Sciatic nerve (tissue), 2 donors: ENCODE measurements around the gene ZFAND2B. TPM values are rescaled to one million over a fixed set of nuclear protein-coding genes. Genes with fewer than 3 reads are reported as not detected.

Experiments used
- ATAC-seq: fragments of 200-7000 bp; cut with Tn5 transposase; one replicate; pipeline ENCODE4 v1.9.1; 2020; ENCODE audit warnings: mild to moderate bottlenecking, moderate library complexity
- DNase-seq: peaks from one replicate; pipeline ENCODE4 v3.0.0-alpha.2; 2020; ENCODE audit warnings: low spot score
- intact Hi-C: fragments of 100-400 bp; cut with DNase I; formaldehyde crosslinking; loops from one replicate; pipeline ENCODE4 v1.14.2; 2022
- total RNA-seq: library from RNA; stranded (reverse); fragmentation: NEBNext Ultra II Directional; extraction: Animal tissue kit (Norgen Biotek cat#: 25700); gene quantifications from one replicate; pipeline ENCODE4 v1.2.1, GENCODE V29; 2021
- donor health status: DM: no; HTN: no; CAD: no.
- donor health status: DM: no; HTN: no; CAD: no.

ZFAND2B gene
- total RNA-seq, 1 donor from 2014 or later, result 40.8 TPM

DNA sequence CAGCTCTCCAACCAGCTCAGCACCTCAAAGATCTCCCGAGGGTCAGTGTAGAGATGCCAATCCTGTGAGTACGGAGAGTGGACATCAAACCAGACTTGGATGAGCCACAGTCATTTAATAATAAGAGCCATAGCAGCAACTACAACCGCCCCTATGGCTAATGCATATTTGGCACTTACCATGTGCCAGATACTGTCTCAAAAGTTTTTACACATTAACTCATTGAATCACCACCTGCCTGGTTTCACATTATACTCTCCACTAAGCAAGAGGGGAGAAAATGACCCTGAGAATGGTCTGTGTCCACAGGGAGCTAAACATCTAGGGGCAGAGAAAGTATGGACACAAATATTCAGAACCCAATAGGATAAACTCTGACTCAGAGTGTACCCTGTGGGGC lies 32.4 kb upstream of the ZFAND2B start:
- ATAC-seq, result no peak
- DNase-seq, result no peak
- intact Hi-C loops, result no loop called here

DNA sequence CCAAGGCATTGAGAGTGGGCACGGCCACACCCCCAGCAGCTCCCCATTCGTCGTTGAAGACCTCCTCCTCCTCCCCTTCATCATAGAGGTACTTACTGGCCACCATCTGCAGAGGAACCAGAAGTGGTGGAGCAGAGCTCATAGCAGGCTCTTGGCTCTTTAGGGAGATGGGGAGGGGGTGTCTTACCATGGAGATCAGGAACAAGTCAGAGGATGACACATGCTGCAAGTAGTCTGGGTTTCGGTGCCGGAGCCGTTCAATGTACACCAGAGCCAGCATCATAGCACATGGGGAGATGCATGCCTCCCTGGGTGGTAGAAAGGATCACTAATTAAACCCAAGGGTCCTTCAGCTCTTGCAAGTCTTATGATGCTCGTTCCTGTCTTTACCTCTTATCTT lies 31.8 kb upstream of the ZFAND2B start:
- intact Hi-C loops, result loop anchor here (5.0 kb wide), 1 partner anchor 42 kb away; the partner anchor contains the start of gene ABCB6
- ATAC-seq (no peak), DNase-seq (no peak)

DNA sequence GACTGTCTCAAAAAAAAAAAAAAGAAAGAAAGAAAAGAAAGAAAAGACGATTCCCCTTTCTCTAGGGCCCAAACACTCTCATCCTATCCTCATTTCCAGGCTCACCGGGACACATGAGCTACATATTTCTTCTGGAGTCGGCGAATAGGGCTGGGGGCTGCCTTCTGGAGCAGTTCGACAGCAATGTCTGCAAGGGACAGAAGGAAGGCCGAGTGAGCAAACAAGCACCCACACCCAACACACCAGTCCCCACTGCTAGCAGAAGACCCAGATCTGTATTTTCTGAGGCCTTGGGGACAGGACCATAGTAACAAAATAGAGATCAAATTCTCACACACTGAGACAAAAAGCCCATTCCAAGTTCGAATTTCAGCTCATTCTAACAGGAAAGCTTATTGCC lies 31.1 kb upstream of the ZFAND2B start:
- no peak for DNase-seq
- ATAC-seq, result no peak
- intact Hi-C loops, result loop anchor here (5.0 kb wide), 1 partner anchor 42 kb away; the partner anchor contains the start of gene ABCB6

DNA sequence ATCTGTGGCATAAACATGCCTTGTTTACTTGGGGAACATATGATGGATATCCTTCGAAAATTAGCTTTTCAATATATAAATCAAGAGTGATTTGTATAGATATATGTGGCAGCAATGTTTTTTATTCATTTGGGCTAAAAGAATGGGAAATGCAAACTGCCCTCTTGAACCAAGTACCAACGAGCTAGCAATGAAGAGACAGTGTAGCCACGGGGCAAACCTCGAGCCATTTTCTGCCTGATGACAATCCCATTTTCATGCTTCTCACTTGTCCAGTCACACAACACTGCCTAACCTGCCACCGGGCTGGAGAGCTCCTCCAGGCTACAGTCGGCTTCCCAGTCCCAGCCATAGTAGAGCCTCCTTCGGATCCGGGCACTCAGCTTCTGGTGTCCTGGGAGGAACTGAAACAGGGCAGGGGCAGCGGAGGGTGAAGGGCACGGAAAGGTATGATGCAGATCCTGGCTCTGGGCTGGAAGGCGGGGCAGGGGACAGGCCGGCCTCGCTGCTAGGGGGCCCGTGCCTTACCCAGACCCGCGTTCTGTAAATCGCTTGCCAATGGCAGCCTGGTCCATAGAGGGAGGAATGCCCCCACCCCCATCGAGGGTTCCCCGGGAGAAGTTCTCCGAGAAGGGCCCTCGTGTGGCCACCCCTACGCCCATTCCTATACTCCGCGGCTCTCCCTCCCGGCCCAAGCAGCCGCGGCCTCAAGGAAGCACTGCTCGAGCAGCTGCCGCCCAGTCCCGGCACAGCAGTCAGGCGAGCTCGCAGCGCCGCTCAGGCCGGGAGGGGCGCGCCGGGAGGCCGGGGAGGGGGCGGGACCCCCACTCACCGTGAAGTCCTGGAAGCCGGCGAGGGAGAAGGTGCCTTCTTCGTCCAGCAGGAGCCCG lies 30.4 kb upstream of the ZFAND2B start:
- ATAC-seq, result peak; percentile 23
- intact Hi-C loops, result loop anchor here (5.0 kb wide), 1 partner anchor 41 kb away; the partner anchor contains the start of gene ABCB6
- DNase-seq, result peak; percentile 77

DNA sequence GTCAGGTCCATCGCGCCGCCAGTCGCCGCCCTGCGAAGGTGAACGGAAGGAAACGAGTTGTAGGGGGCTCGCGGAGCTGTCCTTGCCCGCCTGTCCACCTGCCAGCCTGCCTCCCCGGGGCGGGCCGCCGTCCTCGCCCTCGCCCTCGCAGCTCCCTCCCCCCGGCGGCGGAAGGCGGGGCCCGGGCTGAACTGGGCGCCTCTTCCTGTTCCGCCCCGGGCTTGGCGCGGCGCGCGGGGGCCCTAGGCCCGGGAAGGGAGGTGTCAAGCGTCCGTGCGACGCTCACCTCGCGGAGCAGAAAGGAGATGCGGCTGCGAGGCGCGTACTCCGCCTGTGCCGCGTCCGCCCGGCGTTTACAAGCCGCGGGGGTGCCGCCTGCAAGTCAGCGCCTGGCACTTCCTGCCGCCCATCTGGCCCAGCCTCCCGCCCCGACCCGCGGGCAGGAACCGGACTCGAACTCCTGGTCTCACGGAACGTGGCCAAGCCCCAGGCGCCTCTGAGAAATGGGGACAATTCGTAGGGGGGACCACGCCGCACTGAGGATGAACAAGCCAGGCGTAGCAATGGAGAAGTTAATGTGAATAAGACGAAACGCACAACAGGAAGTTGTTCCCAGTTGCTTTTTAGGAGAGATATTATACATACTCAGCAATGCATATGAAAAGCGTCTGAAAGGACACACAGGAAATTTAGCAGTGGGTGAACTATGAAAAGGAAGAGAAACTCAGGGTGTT lies 29.6 kb upstream of the ZFAND2B start, which contains the start of gene CNPPD1:
CNPPD1 (minus strand) TSS at position 108 of the 734 bp plus-strand sequence; CDS start at position 11, 97 bp downstream.
- peak; percentile 90 for ATAC-seq
- intact Hi-C loops, result loop anchor here (5.0 kb wide), 1 partner anchor 40 kb away; the partner anchor contains the start of gene ABCB6
- peak; percentile 94 for DNase-seq

DNA sequence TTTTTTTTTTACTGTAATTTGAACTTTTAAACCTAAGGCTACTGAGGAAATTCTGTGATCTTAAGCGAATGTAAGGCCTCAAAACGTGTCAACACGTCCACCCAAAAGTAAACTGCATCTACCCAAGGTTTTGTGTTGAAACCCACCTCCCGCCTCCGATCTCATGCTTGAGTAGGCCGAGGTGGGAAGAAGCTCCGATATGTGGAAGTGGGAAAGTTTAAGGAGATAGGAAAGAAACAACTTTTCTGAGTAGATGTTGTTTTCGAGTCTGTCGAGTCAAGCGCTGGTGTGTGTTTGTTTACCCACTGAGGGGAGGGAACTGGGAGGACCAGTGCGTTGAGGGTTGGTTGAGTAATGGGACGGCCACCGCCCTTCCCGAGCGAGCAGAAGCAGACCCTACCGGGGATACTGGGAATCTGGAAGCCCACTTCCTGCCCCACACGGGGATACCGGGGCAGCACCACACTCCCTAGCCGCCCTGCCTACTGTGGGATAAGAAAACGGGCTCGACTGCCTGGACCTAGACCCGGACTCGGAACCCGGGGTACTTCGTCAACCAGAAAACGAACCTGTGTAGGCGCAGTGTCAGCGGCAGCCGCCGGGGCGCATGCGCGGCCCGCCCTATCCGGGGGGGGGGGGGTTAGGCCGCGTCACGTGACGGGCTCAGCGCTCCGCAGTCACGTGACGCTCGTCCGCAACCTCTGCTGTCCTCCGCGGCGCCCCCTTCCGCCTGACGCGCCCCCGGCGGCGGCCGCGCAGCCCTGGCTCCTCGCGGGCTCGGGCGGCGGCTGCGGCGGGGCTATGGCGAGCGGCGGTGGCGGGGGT lies 28.8 kb upstream of the ZFAND2B start, which contains the start of gene RETREG2:
RETREG2 (plus strand) TSS at position 724 of the 825 bp plus-strand sequence; CDS start at position 802, 78 bp downstream.
- peak; percentile 95 for ATAC-seq
- intact Hi-C loops, result loop anchor here (5.0 kb wide), 1 partner anchor 40 kb away; the partner anchor contains the start of gene ABCB6

DNA sequence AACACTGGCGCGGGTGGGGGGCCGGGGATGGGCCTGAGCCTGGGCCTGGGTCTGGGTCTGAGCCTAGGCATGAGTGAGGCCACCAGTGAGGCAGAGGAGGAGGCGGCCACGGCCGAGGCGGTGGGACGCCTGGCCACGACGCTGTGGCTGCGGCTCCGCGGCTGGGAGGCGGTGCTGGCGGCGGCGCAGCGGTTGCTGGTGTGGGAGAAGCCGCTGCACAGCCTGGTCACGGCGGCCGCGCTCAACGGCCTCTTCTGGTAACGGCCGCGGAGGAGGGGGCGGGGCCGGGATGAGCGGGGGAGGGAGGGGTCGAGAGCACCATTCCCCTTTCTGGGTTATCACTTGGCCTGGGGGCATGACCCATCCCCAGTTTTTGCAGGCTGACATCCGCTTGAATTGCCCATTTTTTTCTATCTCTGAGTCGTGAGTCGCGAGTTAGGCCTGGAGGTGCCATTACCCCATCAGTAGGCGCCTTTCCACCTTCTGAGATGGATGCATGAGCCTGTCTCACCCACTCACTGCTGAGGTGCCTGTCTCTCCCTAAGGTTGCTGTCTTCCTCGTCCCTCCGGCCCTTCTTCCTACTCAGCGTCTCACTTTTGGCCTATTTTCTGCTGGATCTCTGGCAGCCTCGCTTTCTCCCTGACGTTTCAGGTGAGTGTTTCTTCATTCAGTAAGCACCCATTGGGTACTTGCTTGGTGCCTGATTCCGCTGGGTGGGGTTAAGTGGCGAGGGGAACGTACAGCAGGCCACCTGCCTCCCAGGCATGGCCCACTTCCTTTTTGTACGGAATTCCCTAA lies 28.0 kb upstream of the ZFAND2B start:
- intact Hi-C loops, result loop anchor here (5.0 kb wide), 1 partner anchor 39 kb away; the partner anchor contains the start of gene ABCB6
- ATAC-seq, result no peak

More for the DNA sequence above, 28.8 kb upstream of the ZFAND2B start, which contains the start of gene RETREG2:
- peak; percentile 91 for DNase-seq

DNA sequence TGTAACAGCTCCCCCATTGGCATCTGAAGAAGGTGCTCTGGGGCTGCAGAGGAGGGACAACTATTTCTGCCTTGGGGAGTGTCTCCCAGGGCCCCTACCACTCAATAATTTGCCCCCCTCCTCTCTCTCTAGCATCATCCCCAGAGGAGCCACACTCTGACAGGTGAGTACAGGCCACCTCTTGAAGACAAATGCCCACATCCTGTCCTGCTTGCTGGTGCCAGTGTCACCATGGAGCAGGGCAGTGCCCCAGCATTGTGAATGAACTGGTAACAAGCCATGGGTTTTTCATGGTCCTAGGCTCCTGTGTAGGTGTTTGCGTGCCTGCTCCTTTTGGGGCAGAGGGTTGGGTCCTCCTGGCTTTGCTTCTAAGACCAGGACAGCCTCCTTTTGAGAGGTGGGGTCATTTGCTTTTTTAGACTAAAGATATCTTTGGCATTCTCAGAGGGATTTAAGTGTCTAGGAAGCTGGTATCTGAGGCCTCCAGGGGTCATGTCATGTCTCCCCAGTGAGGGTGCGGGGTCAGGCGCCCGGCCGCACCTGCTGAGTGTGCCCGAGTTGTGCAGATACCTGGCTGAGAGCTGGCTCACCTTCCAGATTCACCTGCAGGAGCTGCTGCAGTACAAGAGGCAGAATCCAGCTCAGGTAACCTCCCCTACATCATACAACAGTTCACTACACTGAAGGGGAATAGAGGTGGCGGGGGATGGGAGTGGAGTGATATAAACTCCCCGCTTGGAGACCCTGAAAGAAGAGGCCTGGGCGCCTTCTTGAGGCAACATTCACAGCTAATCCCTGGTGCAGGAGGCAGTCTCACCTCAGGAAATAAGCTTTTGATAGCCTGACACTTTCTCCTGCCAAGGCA lies 26.7 kb upstream of the ZFAND2B start:
- no peak for ATAC-seq
- intact Hi-C loops, result loop anchor here (5.0 kb wide), 1 partner anchor 37 kb away; the partner anchor contains the start of gene ABCB6
- DNase-seq, result no peak

More for the DNA sequence above, 28.0 kb upstream of the ZFAND2B start:
- DNase-seq, result peak; percentile 80

DNA sequence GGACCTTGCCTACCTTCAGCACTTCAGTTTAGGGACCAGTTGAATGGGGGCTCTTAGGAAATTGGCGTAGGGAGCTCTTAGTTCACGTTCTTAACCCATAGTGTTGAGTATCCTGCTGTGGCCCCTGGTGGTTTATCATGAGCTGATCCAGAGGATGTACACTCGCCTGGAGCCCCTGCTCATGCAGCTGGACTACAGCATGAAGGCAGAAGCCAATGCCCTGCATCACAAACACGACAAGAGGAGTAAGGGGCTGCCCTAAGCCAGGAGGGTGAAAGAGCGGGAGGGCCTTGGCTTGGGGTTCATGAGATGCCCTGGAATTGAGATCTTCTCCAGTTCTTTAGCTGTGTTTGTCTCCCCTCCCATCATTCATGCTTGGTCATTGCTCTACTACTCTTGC lies 25.6 kb upstream of the ZFAND2B start:
- DNase-seq (no peak), ATAC-seq (no peak)
- intact Hi-C loops, result no loop called here

DNA sequence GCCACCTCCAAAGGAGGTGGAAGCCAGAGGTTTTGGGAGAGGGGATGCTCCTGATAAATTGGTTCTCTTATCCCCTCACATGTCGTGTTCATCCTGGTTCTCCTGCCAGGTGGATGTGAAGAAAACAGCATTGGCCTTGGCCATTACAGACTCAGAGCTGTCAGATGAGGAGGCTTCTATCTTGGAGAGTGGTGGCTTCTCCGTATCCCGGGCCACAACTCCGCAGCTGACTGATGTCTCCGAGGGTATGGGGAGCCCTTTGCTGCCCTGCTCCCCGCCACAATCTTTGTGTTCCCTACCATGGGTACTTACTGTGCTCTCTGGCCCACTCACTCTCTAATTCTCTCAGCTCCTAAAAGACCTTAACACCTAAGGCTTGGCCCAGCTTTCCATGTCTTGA lies 25.1 kb upstream of the ZFAND2B start:
- intact Hi-C loops, result no loop called here
- ATAC-seq (no peak), DNase-seq (no peak)

DNA sequence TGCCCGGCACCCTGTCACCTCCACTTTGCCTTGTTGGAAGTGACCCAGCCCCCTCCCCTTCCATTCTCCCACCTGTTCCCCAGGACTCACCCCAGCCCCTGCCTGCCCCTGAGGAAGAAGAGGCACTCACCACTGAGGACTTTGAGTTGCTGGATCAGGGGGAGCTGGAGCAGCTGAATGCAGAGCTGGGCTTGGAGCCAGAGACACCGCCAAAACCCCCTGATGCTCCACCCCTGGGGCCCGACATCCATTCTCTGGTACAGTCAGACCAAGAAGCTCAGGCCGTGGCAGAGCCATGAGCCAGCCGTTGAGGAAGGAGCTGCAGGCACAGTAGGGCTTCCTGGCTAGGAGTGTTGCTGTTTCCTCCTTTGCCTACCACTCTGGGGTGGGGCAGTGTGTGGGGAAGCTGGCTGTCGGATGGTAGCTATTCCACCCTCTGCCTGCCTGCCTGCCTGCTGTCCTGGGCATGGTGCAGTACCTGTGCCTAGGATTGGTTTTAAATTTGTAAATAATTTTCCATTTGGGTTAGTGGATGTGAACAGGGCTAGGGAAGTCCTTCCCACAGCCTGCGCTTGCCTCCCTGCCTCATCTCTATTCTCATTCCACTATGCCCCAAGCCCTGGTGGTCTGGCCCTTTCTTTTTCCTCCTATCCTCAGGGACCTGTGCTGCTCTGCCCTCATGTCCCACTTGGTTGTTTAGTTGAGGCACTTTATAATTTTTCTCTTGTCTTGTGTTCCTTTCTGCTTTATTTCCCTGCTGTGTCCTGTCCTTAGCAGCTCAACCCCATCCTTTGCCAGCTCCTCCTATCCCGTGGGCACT lies 24.0 kb upstream of the ZFAND2B start:
- DNase-seq, result no peak
- intact Hi-C loops, result no loop called here

DNA sequence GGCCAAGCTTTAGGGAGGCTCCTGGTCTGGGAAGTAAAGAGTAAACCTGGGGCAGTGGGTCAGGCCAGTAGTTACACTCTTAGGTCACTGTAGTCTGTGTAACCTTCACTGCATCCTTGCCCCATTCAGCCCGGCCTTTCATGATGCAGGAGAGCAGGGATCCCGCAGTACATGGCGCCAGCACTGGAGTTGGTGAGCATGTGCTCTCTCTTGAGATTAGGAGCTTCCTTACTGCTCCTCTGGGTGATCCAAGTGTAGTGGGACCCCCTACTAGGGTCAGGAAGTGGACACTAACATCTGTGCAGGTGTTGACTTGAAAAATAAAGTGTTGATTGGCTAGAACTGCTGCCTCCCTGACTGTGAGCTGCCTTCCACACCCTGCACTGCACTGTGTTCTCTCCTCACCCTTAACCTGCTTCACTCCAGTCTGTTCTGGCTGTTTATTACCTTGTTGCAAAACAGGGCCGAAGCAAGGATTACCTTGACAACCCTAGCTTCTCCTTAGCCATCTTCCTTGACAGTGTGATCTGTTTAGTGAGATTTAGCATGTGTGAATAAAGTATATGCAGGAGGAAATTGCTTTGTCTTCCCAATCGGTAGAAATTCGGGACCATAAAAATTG lies 23.3 kb upstream of the ZFAND2B start:
- DNase-seq, result no peak
- ATAC-seq, result no peak
- intact Hi-C loops, result no loop called here

More for the DNA sequence above, 24.0 kb upstream of the ZFAND2B start:
- ATAC-seq, result no peak

DNA sequence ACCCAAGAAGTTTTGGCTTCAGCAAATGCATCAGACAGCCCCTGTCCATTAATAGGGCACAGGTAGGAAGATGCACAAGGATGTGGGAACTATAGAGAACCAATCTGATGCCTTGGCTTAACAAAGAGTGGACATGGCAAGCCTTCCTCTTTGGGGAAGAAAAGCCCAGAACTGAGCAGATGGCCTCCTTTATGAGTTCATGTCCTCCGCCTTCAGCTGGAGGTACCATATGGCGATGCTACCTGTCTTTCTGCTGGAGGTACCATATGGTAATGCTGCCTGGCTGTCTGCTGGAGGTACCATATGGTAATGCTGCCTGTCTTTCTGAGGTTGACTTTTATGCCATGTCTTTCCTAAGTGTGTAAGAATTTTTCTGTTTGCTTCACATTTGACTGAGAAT lies 22.5 kb upstream of the ZFAND2B start:
- ATAC-seq, result no peak

DNA sequence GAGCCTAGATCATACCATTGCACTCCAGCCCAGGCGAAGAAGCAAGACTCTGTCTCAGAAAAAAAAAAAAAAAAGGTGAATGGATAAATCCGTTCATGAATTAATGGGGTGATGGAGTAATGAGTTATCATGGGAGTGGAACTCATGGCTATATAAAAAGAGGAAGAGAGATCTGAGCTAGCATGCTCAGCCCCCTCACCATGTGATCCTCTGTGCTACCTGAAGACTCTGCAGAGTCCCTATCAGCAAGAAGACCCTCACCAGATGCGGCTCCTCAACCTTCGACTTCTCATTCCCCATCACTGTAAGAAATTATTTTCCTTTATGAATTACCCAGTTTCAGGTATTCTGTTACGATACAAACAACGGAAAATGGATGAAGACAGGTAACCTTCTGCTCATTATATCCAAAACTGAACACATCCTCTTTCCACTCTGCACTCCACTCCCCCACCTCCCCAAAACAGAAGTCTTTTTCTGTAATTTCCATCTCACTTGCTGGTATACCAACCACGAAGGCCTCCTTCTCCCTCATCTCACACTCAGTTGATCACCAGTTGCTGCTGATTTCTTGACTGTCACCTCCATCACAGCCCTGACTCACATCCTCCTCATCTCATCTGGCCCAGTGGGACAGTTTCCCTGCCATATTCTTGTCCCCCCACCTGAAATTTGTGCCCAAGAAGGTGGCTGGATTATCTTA lies 19.7 kb upstream of the ZFAND2B start:
- intact Hi-C loops, result no loop called here
- ATAC-seq (no peak), DNase-seq (no peak)

More for the DNA sequence above, 22.5 kb upstream of the ZFAND2B start:
- no peak for DNase-seq
- intact Hi-C loops, result no loop called here

DNA sequence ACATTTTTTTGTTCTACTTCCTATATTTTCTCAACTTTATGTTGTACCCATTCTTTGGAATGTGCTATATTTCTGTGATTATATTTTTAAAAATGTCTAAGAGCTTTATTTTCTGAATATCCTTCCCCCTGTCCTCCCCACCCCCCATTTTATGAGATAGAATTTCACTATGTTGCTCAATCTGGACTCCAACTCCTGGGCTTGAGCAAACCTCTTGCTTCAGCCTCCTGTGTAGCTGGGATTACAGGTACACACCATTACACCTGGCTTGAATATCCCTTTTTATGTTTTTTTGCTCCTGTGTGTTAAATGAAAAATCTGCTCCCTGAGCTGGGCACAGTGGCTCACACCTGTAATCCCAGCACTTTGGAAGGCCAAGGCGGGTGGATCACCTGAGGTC lies 9.2 kb upstream of the ZFAND2B start:
- intact Hi-C loops, result no loop called here
- ATAC-seq (no peak), DNase-seq (no peak)
